GM23338 (cell line): ENCODE measurements around the gene SMTN. TPM values are rescaled to one million over a fixed set of nuclear protein-coding genes. Genes with fewer than 3 reads are reported as not detected.

Source experiments
- ATAC-seq: fragments of 200-7000 bp; cut with Tn5 transposase; 3 replicates; pipeline ENCODE4 v1.9.1; 2020
- DNase-seq: peaks from one replicate; pipeline ENCODE4 v3.0.0-alpha.2; 2015; ENCODE audit warnings: low spot score
- H2AFZ ChIP-seq: fragments of 200-600 bp; sonication (generic); 2 replicates; pipeline ENCODE4 v1.8.0; 2016; ENCODE audit warnings: antibody characterized with exemption, mild to moderate bottlenecking, moderate library complexity
- H3F3A ChIP-seq: fragments of 200-600 bp; sonication (generic); replicated peaks from 2 replicates; pipeline ENCODE4 v1.8.0; 2017; ENCODE audit warnings: antibody characterized with exemption, mixed run types, low read depth
- H3K27ac ChIP-seq: fragments of 200-600 bp; sonication (generic); 2 replicates; pipeline ENCODE4 v1.6.1; 2016; ENCODE audit warnings: low read depth
- H3K27me3 ChIP-seq: fragments of 200-600 bp; sonication (generic); 2 replicates; pipeline ENCODE4 v1.8.0; 2016; ENCODE audit warnings: mild to moderate bottlenecking, mixed run types, moderate library complexity; ENCODE audit not compliant: insufficient read depth
- H3K36me3 ChIP-seq: fragments of 200-600 bp; sonication (generic); 2 replicates; pipeline ENCODE4 v1.8.0; 2016; ENCODE audit warnings: mild to moderate bottlenecking; ENCODE audit not compliant: insufficient read depth
- H3K4me1 ChIP-seq: fragments of 200-600 bp; sonication (generic); 2 replicates; pipeline ENCODE4 v1.8.0; 2016; ENCODE audit warnings: mild to moderate bottlenecking, moderate library complexity; ENCODE audit not compliant: insufficient read depth
- H3K4me2 ChIP-seq: fragments of 200-600 bp; sonication (generic); 2 replicates; pipeline ENCODE4 v1.7.1; 2017; ENCODE audit warnings: mixed run types
- H3K4me3 ChIP-seq: fragments of 200-600 bp; sonication (generic); 2 replicates; pipeline ENCODE4 v1.6.1; 2016; ENCODE audit warnings: mixed run types
- H3K79me2 ChIP-seq: fragments of 200-600 bp; sonication (generic); replicated peaks from 2 replicates; pipeline ENCODE4 v1.8.0; 2017; ENCODE audit warnings: mild to moderate bottlenecking; ENCODE audit not compliant: insufficient read depth
- H3K9me2 ChIP-seq: fragments of 200-600 bp; sonication (generic); 2 replicates; pipeline ENCODE4 v1.8.0; 2017; ENCODE audit not compliant: insufficient read depth
- H4K20me1 ChIP-seq: fragments of 200-600 bp; sonication (generic); replicated peaks from 2 replicates; pipeline ENCODE4 v1.8.0; 2017; ENCODE audit warnings: mild to moderate bottlenecking; ENCODE audit not compliant: insufficient read depth
- H3K27ac Mint-ChIP-seq: 2 replicates; pipeline ENCODE4 v1.8.0; 2020; ENCODE audit warnings: inconsistent platforms, mild to moderate bottlenecking, moderate library complexity, mixed read lengths
- H3K27me3 Mint-ChIP-seq: 3 replicates; pipeline ENCODE4 v1.8.0; 2022; ENCODE audit warnings: low read depth, mild to moderate bottlenecking, moderate library complexity, mixed read lengths, inconsistent platforms; ENCODE audit not compliant: insufficient read depth, poor library complexity
- H3K36me3 Mint-ChIP-seq: 3 replicates; pipeline ENCODE4 v1.8.0; 2021; ENCODE audit warnings: low read depth, mild to moderate bottlenecking, inconsistent platforms, moderate library complexity, mixed read lengths
- H3K4me1 Mint-ChIP-seq: 3 replicates; pipeline ENCODE4 v1.8.0; 2020; ENCODE audit warnings: mild to moderate bottlenecking, inconsistent platforms, mixed read lengths
- H3K4me3 Mint-ChIP-seq: 3 replicates; pipeline ENCODE4 v1.8.0; 2021; ENCODE audit warnings: moderate library complexity, mild to moderate bottlenecking, inconsistent platforms, mixed read lengths
- H3K9me3 Mint-ChIP-seq: 3 replicates; pipeline ENCODE4 v1.8.0; 2020; ENCODE audit warnings: moderate library complexity, mild to moderate bottlenecking, inconsistent platforms, mixed read lengths
- CREB1 ChIP-seq: fragments of 250-450 bp; sonication (Bioruptor Pico); IDR thresholded peaks from 2 replicates; pipeline ENCODE4 v1.5.0; 2020; ENCODE audit warnings: low read depth, mild to moderate bottlenecking, moderate library complexity
- CTCF ChIP-seq, 2 experiments: fragments of 200-600 bp in 1 of 2; sonication (generic) in 1 of 2; conservative IDR thresholded peaks; 2 replicates each; pipeline versions ENCODE4 v1.5.1 to v1.6.1; 2016 to 2017; ENCODE audit warnings: antibody characterized with exemption in 2 of 2, low read depth in 2 of 2, mild to moderate bottlenecking in 2 of 2, moderate library complexity in 1 of 2
- ETS1 ChIP-seq: IDR thresholded peaks from 2 replicates; pipeline ENCODE4 v1.6.1; 2016; ENCODE audit warnings: antibody characterized with exemption
- EZH2 ChIP-seq: fragments of 200-600 bp; sonication (generic); IDR thresholded peaks from one replicate; pipeline ENCODE4 v1.8.0; 2017; ENCODE audit warnings: antibody characterized with exemption, mild to moderate bottlenecking, low read depth; ENCODE audit not compliant: unreplicated experiment
- EZH2phosphoT487 ChIP-seq: fragments of 200-600 bp; sonication (generic); IDR thresholded peaks from one replicate; pipeline ENCODE4 v1.8.1; 2018; ENCODE audit warnings: antibody characterized with exemption; ENCODE audit not compliant: unreplicated experiment
- JUNB ChIP-seq: IDR thresholded peaks from one replicate; pipeline ENCODE4 v1.6.1; 2016; ENCODE audit warnings: antibody characterized with exemption; ENCODE audit not compliant: unreplicated experiment
- NANOG ChIP-seq: IDR thresholded peaks from 2 replicates; pipeline ENCODE4 v1.6.1; 2016; ENCODE audit warnings: antibody characterized with exemption, borderline replicate concordance
- POLR2AphosphoS5 ChIP-seq: IDR thresholded peaks from 2 replicates; pipeline ENCODE4 v1.6.1; 2016; ENCODE audit warnings: antibody characterized with exemption, low read depth
- REST ChIP-seq: IDR thresholded peaks from one replicate; pipeline ENCODE4 v1.6.1; 2018; ENCODE audit warnings: antibody characterized with exemption; ENCODE audit not compliant: unreplicated experiment
- STAT1 ChIP-seq: IDR thresholded peaks from one replicate; pipeline ENCODE4 v1.6.1; 2016; ENCODE audit warnings: antibody characterized with exemption; ENCODE audit not compliant: unreplicated experiment
- ZNF114 ChIP-seq: fragments of 250-450 bp; sonication (Bioruptor Pico); IDR thresholded peaks from 2 replicates; pipeline ENCODE4 v1.5.0; 2020; ENCODE audit warnings: mild to moderate bottlenecking, moderate library complexity
- ZNF331 ChIP-seq: fragments of 250-450 bp; sonication (Bioruptor Pico); IDR thresholded peaks from 2 replicates; pipeline ENCODE4 v1.5.0; 2020; ENCODE audit warnings: low read depth, mild to moderate bottlenecking, moderate library complexity
- ZNF462 ChIP-seq: fragments of 250-450 bp; sonication (Bioruptor Pico); IDR thresholded peaks from 2 replicates; pipeline ENCODE4 v1.5.0; 2020; ENCODE audit warnings: mild to moderate bottlenecking, moderate library complexity
- polyA plus RNA-seq: library from polyadenylated mRNA; unstranded; fragments of >200 nt; fragmentation: Nextera tagmentation; extraction: Ambion mirVana; gene quantifications from 2 replicates; pipeline ENCODE4 v1.2.1, GENCODE V29; 2016
- total RNA-seq: library from RNA; depleted of rRNA; stranded (reverse); fragments of >200 nt; shearing (Covaris generic); gene quantifications from 2 replicates; pipeline ENCODE4 v1.2.3, GENCODE V29; 2014

Gene SMTN
- total and polyA plus RNA-seq, 2 experiments from 2014 or later: 27.4 to 32.2 TPM

GRCh38 chr22:31040542-31041398 lies 40.3 kb upstream of the SMTN start:
- no peaks in the 10 kb centered on the region for H3K27me3 ChIP-seq
- H3K4me1 ChIP-seq: no peaks in the 10 kb centered on the region
- H3K79me2 ChIP-seq: no peaks in the 10 kb centered on the region
- no peaks in the 10 kb centered on the region for H3F3A ChIP-seq
- TF ChIP-seq STAT1 (no peak), EZH2 (no peak), ETS1 (no peak), ZNF462 (CRISPR knock-in tag) (no peak), CTCF (conservative IDR thresholded peaks at IDR 0.05; ENCODE audit: low read depth in 2 of 2) (no peak), EZH2phosphoT487 (no peak), ZNF114 (CRISPR knock-in tag) (no peak), REST (no peak), NANOG (no peak), CREB1 (CRISPR knock-in tag) (no peak), JUNB (no peak), POLR2AphosphoS5 (no peak), ZNF331 (CRISPR knock-in tag) (no peak)
- Mint-ChIP-seq H3K4me3 (no peak overlapping the region), H3K36me3 (no peaks in the 10 kb centered on the region), H3K27ac (no peak overlapping the region), H3K9me3 (no peaks in the 10 kb centered on the region), H3K4me1 (peaks cover 7% of the 10 kb centered on the region; the same call in 2 of the 3 replicates), H3K27me3 (peaks cover 2% of the 10 kb centered on the region)
- H4K20me1 ChIP-seq: no peaks in the 10 kb centered on the region
- no peak overlapping the region for H2AFZ ChIP-seq
- no peak for DNase-seq
- H3K27ac ChIP-seq: no peak overlapping the region
- no peak for ATAC-seq
- no peak overlapping the region for H3K4me2 ChIP-seq
- H3K9me2 ChIP-seq: no peaks in the 10 kb centered on the region; the same call in 1 of the 2 replicates
- no peak overlapping the region for H3K4me3 ChIP-seq
- H3K36me3 ChIP-seq: no peaks in the 10 kb centered on the region
